T-helper 22 cell (primary cell): Measurements from ENCODE around the gene KRTCAP2.

Experiments used
- DNase-seq: peaks from one replicate; pipeline ENCODE4 v3.0.0-alpha.2; 2020; ENCODE audit warnings: low read depth

Gene KRTCAP2

GRCh38 chr1:155183775-155184221, 10.7 kb upstream of the KRTCAP2 start:
- no peak for DNase-seq

GRCh38 chr1:155182052-155182550, 9.0 kb upstream of the KRTCAP2 start:
- no peak for DNase-seq

DNA sequence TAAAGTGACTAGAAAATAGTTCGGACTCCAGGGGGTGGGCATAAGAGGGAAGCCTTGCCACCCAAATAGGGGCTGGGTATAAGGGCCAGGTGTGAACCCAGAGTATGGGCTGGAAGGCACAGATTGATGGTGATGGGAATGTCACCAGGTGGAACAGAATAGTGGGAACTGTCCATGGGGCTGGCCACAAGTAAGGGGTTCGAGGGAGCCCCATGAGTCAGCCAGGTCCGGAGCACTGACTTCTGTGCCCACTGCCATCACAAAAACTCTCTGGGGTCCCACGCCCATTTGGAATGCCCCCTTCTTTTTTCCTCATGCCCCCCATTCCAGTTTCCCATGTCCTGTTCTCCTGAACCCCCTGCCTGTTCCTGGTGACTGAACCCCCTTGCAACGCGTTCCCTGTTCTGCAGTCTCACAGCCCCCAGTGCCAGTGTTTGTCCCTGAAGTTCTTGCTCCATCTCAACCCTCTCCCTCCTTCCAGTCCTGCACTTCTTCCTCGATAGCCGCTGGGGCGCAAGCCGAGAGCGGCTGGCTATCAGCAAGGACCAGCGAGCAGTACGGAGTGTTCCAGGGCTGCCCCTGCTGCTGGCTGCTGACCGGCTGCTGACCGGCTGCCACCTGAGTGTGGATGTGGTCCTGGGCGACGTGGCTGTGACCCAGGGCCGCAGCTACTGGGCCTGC, 8.4 kb upstream of the KRTCAP2 start:
- DNase-seq: no peak

DNA sequence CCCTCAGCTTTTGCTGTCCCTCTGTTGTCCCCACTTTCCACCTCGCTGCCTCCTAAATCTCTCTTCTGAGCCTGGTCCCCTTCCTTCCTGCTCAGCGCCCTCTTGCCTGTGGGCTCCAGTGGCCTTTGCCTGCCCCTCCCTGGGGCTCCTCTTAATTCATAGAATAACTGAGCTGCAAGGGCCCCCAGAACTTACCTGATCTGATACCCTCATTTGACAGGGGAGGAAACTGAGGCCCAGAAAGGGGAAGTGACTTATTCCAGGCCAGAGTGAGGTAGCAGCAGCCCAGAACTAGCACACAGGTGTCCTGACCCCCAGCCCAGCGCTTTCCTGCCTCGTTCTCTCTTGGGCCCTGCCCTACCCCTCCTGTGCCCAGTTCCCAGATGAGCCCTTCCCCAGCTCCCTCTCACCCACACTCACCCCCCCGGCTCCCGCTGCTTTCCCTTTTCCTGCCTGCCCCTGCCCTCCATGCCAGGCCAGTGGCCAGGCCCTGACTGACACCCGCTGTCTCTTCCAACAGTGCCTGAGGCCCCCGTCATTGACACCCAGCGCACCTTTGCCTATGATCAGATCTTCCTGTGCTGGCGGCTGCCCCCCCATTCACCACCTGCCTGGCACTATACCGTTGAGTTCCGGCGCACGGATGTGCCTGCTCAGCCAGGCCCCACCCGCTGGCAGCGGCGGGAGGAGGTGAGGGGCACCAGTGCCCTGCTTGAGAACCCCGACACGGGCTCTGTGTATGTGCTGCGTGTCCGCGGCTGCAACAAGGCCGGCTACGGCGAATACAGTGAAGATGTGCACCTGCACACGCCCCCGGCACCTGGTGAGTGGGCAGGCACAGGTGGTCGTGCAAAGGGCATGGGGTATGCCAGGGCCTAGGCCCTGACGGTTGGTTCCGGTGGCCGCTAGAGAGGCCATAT, 6.3 kb upstream of the KRTCAP2 start:
- no peak for DNase-seq

- DNase-seq: no peak
These were observed 5.5 kb upstream of the KRTCAP2 start for GRCh38 chr1:155178441-155179111.

- no peak for DNase-seq
These were observed 4.8 kb upstream of the KRTCAP2 start for GRCh38 chr1:155177918-155178281.

GRCh38 chr1:155177192-155177917, 4.3 kb upstream of the KRTCAP2 start:
- no peak for DNase-seq

DNA sequence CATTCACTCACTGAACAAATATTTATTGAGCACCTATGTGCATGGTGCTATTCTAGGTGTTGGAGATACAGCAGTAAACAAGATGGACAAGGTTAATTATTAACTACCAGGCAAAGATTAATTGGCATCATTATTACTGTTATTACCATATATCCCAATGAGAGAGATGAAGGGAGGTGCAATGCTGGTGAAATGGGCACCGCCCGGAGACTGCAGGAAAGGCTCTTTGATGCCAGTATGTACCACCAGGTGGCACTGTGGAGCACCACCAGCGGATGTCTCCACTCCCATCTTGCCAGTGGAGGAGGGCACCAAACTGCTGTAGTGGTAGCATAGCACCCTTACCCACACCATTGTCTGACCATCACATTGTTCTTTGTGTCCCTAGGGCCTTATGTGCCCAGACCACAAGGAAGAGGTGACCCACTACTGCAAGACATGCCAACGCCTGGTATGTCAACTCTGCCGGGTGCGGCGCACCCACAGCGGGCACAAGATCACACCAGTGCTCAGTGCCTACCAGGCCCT, 3.5 kb upstream of the KRTCAP2 start:
- DNase-seq: peak; percentile 51

DNA sequence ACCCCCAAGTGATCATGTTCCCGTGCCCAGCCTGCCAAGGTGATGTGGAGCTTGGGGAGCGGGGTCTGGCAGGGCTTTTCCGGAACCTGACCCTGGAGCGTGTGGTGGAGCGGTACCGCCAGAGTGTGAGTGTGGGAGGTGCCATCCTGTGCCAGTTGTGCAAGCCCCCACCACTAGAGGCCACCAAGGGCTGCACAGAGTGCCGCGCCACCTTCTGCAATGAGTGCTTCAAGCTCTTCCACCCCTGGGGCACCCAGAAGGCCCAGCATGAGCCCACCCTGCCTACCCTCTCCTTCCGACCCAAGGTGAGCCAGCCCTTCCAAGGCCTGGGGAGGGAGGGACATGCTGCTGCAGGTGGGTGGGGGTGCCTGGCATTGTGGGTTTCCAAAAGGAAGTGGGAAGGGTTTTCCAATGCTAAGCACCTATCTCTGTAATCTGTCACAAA, 2.8 kb upstream of the KRTCAP2 start:
- DNase-seq: no peak

DNA sequence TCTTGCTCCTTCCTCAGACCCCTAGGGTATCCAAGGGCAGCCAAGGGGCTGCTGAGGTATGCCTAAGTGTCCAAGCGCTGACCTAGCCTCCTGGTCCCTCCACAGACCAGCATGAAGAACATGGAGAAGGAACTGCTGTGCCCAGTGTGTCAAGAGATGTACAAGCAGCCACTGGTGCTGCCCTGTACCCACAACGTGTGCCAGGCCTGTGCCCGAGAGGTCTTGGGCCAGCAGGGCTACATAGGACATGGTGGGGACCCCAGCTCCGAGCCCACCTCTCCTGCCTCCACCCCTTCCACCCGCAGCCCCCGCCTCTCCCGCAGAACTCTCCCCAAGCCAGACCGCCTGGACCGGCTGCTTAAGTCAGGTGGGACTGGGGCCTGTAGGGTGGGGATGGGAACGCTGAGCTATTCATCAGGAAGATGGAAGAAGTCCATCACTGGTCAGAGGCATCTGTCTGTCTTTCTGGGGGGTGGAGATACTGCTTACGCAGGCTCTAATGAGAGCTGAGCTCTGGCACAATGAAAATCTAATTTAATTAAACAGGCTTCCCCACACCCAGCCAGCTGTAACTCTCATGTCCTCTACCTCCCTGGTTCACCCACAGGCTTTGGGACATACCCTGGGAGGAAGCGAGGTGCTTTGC, 2.3 kb upstream of the KRTCAP2 start:
- no peak for DNase-seq

DNA sequence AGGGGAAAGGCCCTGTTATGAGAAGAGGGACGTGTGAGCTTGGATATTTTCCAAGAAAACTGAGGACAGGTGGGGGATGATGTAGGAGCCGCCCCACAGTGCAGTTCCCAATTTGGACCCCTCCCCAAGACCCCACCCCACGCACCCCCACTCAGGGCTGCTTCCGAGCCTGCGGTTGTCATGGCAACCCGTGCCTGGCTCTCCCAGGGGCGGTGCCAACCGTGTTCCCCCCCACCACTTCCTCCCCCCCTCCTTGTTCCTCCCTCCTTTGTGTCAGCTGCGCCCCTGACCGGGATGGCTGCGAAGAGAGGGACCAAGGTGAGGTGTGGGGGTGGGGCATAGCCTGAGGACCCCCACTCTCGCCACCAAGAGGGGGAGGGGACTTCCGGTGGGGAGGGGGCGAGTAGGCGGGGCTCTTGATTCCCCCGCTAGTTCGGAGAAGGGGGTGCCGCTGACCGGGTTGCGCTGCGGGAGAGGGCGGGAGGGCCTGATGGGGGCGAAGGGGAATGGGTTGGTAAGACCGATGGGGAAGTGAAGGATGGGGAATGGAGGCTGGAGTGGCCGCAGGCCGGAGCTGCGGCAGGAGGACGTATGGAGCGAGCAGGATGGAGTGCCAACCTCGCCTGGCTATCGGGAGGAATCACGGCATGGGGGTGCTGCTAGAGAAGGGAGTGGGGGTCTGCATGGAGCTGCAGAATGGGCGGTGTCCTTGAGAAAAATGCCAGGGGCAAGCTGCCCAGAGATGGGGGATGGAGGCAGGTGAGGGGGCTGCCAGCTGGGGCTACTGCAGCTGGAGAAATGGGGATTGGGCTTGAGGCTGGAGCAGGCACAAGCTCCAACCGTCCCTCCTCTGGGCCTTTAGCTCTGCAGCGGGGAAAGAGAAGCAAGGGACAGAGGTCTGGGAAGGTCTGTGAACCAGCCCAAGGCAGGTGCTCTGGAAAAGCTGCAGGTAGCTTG, 1.5 kb upstream of the KRTCAP2 start:
- DNase-seq: peak; percentile 52

GRCh38 chr1:155173478-155174323, 597 bp upstream of the KRTCAP2 start, which contains the start of gene TRIM46:
Gene TRIM46, plus strand, starts transcription at chr1:155173849. Its CDS starts 118 bp downstream, at chr1:155173967.
- DNase-seq: peak; percentile 55

GRCh38 chr1:155171836-155172731, 1.0 kb downstream of the KRTCAP2 start:
- DNase-seq: no peak

DNA sequence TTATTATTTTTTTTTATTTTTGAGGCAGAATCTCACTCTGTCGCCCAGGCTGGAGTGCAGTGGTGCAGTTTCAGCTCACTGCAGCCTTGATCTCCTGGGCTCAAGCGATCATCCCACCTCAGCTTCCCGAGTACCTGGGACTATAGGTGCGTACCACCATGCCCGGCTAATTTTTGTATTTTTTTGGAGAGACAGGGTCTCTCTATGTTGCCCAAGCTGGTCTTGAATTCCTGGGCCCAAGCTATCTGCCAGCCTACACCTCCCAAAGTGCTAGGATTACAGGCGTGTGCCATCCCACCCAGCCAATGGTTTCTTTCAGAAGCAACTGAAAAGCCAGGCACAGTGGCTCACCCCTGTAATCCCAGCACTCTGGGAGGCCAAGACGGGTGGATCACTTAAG, 2.3 kb downstream of the KRTCAP2 start:
- no peak for DNase-seq

DNA sequence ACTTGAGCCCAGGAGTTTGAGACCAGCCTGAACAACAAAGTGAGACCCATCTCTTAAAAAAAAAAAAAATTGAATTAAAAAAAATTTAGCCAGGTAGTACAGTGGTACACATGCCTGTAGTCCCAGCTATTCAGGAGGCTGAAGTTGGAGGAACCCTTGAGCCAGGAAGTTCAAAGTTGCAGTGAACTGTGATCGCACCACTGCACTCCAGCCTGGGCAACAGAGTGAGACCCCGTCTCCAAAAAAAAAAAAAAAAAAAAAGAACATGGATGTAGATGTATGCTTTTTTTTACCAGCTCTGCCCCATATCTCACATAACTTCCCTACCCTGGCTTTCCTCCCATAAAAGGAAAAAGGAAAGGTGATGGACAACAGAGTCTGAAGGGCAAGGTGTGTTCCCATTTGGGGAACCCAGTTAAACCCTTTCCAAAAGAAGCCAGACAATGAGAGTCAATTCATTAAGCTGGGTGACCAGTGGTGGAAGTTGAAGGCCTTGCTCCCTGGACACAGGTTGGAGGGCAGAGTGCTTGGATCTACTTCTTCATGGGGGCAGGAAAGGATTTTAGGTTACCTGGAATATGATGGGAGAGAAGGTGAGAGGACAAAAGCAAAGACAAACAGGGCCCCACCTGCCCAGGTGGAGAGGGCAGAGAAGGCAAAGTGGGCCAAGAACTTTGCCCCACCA, 2.9 kb downstream of the KRTCAP2 start:
- no peak for DNase-seq

DNA sequence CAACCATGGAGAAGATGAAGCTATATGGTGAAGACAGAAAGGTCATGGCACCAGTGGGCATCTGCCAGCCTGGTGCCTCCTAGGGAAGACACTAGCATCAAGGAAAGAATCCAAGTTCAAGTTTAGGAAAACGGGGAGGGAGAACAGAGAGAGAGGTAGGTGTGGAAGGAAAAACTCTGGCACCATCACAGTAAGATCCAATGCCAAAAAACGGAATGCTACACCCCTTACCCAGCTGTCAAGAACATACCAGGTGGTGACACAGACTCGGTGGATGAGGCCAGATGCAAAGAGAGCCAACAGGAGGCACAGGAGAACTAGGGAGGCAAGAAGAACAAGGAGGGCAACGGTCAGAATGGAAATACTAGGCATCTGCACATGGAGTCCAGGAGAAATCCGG, 3.6 kb downstream of the KRTCAP2 start:
- no peak for DNase-seq
